Upper lobe of right lung (tissue), 1 donor: Measurements from ENCODE around the gene CREB3L4. TPM values are rescaled to one million over a fixed set of nuclear protein-coding genes. Genes with fewer than 3 reads are reported as not detected.

Experiments used
- ATAC-seq: fragments of 200-7000 bp; cut with Tn5 transposase; one replicate; pipeline ENCODE4 v1.9.1; 2020; ENCODE audit warnings: mild to moderate bottlenecking, moderate library complexity
- DNase-seq: peaks from one replicate; pipeline ENCODE4 v3.0.0-alpha.2; 2020
- H3K27ac ChIP-seq: fragments of 200-600 bp; one replicate; pipeline ENCODE4 v1.8.0; 2022
- H3K27me3 ChIP-seq: fragments of 200-600 bp; one replicate; pipeline ENCODE4 v1.8.0; 2022; ENCODE audit warnings: mild to moderate bottlenecking
- H3K36me3 ChIP-seq: fragments of 200-600 bp; one replicate; pipeline ENCODE4 v1.8.0; 2022
- H3K4me1 ChIP-seq: fragments of 200-600 bp; one replicate; pipeline ENCODE4 v1.8.0; 2022
- H3K4me3 ChIP-seq: fragments of 200-600 bp; one replicate; pipeline ENCODE4 v1.8.0; 2022; ENCODE audit warnings: mild to moderate bottlenecking
- H3K9me3 ChIP-seq: fragments of 200-600 bp; one replicate; pipeline ENCODE4 v1.8.0; 2022
- CTCF ChIP-seq: fragments of 200-600 bp; IDR thresholded peaks from one replicate; pipeline ENCODE4 v1.8.0; 2022; ENCODE audit warnings: antibody characterized with exemption
- intact Hi-C: fragments of 100-400 bp; cut with DNase I; formaldehyde crosslinking; loops from one replicate; pipeline ENCODE4 v1.11.0; 2022
- total RNA-seq: library from RNA; stranded (reverse); fragmentation: NEBNext Ultra II Directional; extraction: Animal tissue kit (Norgen Biotek cat#: 25700); gene quantifications from one replicate; pipeline ENCODE4 v1.2.1, GENCODE V29; 2021
- donor health status: DM: no; HTN: yes; CAD: no; lungs with severe emphysema.

The CREB3L4 gene
- total RNA-seq, 1 donor from 2014 or later = 10.5 TPM

- Histone ChIP-seq H3K27ac (peak overlapping the region; percentile 86), H3K9me3 (no peaks in the 10 kb centered on the region), H3K36me3 (peaks cover 11% of the 10 kb centered on the region), H3K4me3 (peak overlapping the region; percentile 67), H3K27me3 (no peaks in the 10 kb centered on the region), H3K4me1 (peaks cover 31% of the 10 kb centered on the region)
- ATAC-seq (peak; percentile 52), DNase-seq (no peak)
- intact Hi-C loops = loop anchor here (10.0 kb wide), 1 partner anchor 108 kb away; no protein-coding TSS in a partner anchor
- no peak for TF ChIP-seq CTCF
Observed at GRCh38 chr1:153922076-153922971, 45.4 kb upstream of the CREB3L4 start.

- peak; percentile 98 for ATAC-seq
- peak within 1 kb of the TSS; percentile 67 for H3K4me3 ChIP-seq
- peak within 1 kb of the TSS; percentile 86 for H3K27ac ChIP-seq
- intact Hi-C loops = loop anchor here (10.0 kb wide), 1 partner anchor 108 kb away; no protein-coding TSS in a partner anchor
- DNase-seq = peak; percentile 100
- H3K9me3 ChIP-seq = no peaks in the 10 kb centered on the region
- peaks cover 31% of the 10 kb centered on the region for H3K4me1 ChIP-seq
- no peak for TF ChIP-seq CTCF
- peaks cover 11% of the 10 kb centered on the region for H3K36me3 ChIP-seq
- H3K27me3 ChIP-seq = no peaks in the 10 kb centered on the region
Observed at GRCh38 chr1:153922972-153923925, 44.5 kb upstream of the CREB3L4 start, which contains the start of gene GATAD2B. GATAD2B (minus strand) TSS chr1:153922972; CDS start chr1:153828347, 94,625 bp downstream.

GRCh38 chr1:153926405-153926804 lies 41.3 kb upstream of the CREB3L4 start:
- no peak for TF ChIP-seq CTCF
- ATAC-seq (no peak), DNase-seq (no peak)
- Histone ChIP-seq H3K27me3 (no peaks in the 10 kb centered on the region), H3K9me3 (no peaks in the 10 kb centered on the region), H3K27ac (no peak overlapping the region), H3K36me3 (peaks cover 19% of the 10 kb centered on the region), H3K4me1 (peaks cover 10% of the 10 kb centered on the region), H3K4me3 (no peak overlapping the region)
- intact Hi-C loops = loop anchor here (10.0 kb wide), 1 partner anchor 112 kb away; no protein-coding TSS in a partner anchor

- Histone ChIP-seq H3K27me3 (no peaks in the 10 kb centered on the region), H3K27ac (no peak overlapping the region), H3K36me3 (peaks cover 34% of the 10 kb centered on the region), H3K4me3 (no peak overlapping the region), H3K9me3 (no peaks in the 10 kb centered on the region), H3K4me1 (peaks cover 10% of the 10 kb centered on the region)
- no peak for DNase-seq
- intact Hi-C loops = loop anchor here (10.0 kb wide), 1 partner anchor 113 kb away; no protein-coding TSS in a partner anchor
- no peak for ATAC-seq
- no peak for TF ChIP-seq CTCF
Observed at GRCh38 chr1:153928245-153928644, 39.5 kb upstream of the CREB3L4 start.

- ATAC-seq (no peak), DNase-seq (peak; percentile 32)
- Histone ChIP-seq H3K27ac (no peak overlapping the region), H3K36me3 (peaks cover 40% of the 10 kb centered on the region), H3K9me3 (no peaks in the 10 kb centered on the region), H3K27me3 (no peaks in the 10 kb centered on the region), H3K4me3 (no peak overlapping the region), H3K4me1 (peaks cover 4% of the 10 kb centered on the region)
- TF ChIP-seq CTCF = no peak
- intact Hi-C loops = loop anchor here (10.0 kb wide), 1 partner anchor 114 kb away; no protein-coding TSS in a partner anchor
Observed at GRCh38 chr1:153928791-153929341, 38.8 kb upstream of the CREB3L4 start.
